Fibroblast of skin of left biceps (primary cell): ENCODE data around the gene TMEM100.

Source experiments
- DNase-seq, 2 experiments: peaks; one replicate each; pipeline ENCODE4 v3.0.0-alpha.2; 2013; ENCODE audit warnings: low read depth in 2 of 2

Gene TMEM100

DNA sequence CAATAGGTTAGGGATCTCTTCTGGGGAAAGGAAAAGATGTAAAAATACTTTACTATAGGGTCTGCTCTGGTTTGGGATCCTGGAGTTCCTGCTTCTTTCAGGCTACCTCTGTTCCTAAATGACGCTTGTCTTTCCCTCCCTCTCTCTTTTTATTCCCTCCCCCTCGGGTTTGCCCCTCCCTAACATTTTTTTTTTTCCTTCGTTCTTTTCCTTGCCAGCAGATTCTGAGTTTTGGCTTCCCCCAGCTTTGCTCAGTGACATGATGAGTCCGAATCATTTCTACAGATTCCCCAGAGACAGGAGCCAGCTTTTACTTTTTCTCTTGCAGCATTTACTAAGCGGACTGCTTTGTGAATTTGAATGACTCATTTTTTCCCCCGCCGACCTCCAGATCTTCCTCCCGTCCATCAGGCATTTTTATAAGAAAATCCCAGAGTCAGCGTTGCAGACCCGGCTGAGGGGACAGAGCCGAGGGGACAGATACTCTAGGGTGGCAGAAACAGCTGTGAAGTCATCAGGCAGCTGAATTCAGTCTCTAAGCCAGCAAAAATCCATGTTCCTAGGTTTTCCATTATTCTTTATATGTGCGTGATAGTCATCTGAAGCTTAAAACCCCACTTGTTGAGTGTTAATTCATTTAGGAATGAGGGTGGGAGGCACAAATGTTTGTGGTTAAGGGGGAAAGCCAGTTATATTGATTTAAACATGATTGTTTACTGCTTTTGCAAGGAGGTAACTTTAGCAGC lies at the start of gene TMEM100:
Gene TMEM100, minus strand, starts transcription at position 123 of the 746 bp plus-strand sequence. CDS start 1,794 bp downstream, outside the sequence.
- peak; percentile 81 to 83 for DNase-seq

DNA sequence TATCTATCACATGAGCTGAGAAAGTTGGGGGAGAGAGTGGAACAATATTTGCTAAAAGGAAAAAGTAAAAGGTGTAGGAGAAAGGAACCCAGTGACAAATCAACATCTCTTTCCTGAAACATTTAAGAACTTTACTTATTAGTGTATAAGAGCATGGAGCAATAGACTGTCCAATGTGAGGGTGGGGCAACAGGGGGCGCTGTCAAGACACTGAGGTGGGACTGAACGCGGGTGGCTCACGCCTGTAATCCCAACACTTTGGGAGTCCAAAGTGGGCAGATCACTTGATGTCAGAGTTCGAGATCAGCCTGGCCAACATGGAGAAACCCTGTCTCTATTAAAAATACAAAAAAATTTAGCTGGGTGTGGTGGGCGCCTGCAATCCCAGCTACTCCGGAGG lies 49.4 kb upstream of the TMEM100 start:
- no peak for DNase-seq

DNA sequence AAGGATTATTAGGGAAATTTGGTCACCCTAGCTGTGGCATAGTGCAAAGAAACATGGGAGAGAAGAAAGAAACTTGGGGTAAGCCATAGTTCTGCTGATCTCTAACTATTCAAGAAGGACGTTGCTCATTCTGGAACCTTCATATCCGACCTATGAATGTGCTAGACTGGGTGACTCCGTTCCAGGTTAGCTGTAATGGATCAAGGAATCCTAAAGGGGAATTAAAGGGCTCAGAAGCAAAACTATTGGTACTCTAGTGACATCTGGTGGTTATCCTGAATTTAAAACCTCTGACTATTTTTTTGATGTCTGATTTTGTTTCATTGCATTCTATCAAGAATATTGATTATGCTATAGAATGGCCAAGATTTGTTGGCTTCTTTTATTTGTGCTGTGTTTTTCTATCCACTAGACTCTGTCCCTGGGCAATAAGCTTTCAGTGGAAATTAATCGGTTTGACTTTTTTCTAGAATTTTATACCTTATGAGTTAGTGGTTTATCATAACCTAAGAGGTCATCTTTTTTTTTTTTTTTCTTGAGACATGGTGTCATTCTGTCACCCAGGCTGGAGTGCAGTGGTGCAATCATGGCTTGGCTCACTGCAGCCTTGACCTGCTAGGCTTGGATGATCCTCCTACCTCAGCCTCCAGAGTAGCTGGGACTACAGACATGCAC lies 47.7 kb upstream of the TMEM100 start:
- DNase-seq, result peak in 1 of 2 experiments; percentile 32

GRCh38 chr17:55769625-55770000 lies 46.9 kb upstream of the TMEM100 start:
- DNase-seq, result peak; percentile 24 to 39

DNA sequence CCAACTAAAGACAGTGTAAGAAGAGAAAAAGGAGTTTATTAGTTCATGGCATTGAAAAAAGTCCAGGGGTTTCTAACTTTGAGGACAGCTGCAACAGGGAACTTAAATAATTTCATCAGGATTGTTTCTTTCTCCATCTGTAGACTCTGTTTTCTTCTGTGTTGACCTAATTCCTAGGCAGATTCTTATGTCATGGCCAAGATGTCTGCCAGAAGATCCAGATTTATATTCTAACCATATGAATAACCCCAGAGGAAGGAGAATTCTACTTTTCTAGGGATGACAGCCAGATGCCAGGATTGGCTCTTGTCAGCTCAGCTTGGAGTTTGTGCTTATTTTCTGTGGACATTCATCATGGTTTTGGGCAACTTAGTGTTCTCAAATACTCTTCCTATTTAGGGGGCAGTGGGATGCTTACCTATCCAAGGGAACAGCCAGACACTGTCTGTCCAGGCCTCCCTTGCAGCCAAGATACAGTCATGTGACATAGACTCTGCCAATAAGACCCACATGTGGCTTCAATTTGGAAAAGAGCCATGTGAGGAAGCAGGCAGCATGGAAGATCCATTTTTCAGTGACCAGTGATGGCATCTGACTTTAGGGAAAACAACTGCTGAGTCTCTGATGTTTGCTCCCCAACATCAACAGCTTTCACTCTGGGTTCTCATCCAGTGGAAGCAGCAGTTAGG lies 46.4 kb upstream of the TMEM100 start:
- DNase-seq, result no peak

GRCh38 chr17:55765472-55765871 lies 42.8 kb upstream of the TMEM100 start:
- DNase-seq, result no peak

DNA sequence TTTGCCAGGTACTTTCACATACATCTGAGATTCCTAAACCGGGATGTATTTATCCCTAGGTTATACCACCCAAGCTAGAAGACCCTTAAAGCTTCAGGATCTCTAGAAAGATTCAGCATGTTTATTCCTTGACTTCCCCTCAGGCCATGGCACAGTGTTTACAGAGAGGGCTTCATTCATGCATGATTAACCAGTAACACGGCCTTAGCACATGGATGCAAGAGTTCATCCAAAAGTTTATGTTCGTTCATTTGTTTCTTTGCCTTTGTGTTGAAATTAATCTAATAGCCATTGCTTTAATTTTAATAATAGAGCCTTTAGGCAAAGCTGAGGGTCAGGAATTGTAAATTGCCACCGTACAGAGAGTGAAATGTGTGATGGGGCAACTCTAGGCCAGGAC lies 41.9 kb upstream of the TMEM100 start:
- no peak for DNase-seq

- no peak for DNase-seq
Measured at GRCh38 chr17:55763856-55764255, 41.2 kb upstream of the TMEM100 start.

- no peak for DNase-seq
Measured at GRCh38 chr17:55762086-55762858, 39.6 kb upstream of the TMEM100 start.

DNA sequence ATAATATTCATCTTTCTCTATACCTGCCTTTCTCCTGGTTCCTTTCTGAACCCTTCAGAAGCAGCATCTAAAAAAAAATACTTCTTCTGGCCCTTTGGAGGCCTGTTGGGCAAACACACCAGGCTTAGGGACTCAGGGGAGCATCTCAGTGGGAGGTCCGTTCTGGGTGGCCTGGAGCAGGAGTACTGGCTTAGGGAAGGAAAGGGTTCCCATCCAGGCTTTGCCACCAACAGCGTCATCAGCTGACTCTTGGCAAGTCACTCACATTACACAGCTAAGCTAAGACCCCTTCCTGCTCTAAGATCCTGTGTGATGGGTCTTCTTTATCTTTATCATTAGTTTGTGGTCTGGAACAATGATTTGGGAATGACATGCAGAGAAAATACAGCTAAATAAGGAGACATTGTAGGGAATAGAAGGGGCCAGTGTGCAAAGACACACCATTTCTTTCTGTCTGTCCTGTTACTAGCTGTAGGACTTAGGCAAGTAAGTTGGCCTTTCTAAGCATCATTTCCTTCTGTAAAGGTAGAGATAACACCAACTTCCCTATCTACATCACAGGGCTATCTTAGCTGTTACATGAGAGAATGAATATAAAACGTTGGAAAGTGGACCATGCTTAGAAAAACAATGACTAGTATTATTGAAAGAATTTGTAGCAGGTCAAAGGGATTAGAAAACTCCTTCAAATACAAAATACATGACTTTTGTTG lies 38.1 kb upstream of the TMEM100 start:
- no peak for DNase-seq

- no peak for DNase-seq
Measured at GRCh38 chr17:55758171-55758570, 35.5 kb upstream of the TMEM100 start.

- DNase-seq, result no peak
Measured at GRCh38 chr17:55757659-55758058, 35.0 kb upstream of the TMEM100 start.

- DNase-seq, result no peak
Measured at GRCh38 chr17:55756689-55757088, 34.0 kb upstream of the TMEM100 start.

- no peak for DNase-seq
Measured at GRCh38 chr17:55751720-55752250, 29.1 kb upstream of the TMEM100 start.

DNA sequence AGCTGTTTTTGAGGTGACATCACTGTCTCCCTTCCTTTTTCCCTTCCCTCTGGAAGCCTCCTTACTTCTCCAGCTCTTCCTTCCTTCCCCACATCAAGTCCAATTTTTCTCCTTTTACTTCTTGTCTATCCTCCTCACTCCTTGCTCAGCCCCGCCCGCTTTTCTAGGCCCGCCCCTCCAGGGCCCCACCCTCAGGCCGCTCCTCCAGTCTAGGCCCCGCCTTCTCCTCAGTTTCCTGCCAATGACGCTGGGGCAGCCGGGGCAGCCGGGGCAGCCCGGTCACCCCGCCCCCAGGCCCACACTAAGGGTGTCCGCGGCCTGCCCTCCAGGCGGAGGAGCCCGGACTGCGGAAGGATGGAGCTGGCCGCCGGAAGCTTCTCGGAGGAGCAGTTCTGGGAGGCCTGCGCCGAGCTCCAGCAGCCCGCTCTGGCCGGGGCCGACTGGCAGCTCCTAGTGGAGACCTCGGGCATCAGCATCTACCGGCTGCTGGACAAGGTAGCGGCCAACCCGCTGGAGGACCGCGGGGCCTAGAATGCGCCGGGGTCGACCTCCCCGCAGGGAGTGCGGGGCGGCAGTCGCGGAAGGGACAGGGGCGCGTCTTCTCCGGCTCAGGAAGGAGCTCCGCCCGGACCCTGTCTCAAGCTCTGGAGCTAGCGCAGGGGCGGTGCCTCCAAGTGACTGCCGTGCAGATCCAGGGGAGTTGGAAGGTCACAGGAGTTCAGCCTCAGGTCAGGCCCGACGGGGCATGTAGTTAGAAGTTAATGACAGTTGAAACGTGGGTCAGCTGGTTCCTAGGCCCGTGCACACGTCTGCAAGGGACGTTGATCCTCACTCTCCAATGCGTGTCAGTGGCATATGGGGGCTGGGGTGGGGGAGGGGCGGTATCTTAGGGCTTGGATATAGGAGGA lies 28.3 kb upstream of the TMEM100 start, which contains the start of gene PCTP:
Gene PCTP, plus strand, starts transcription at position 302 of the 908 bp plus-strand sequence. Its CDS starts 53 bp downstream, at position 355.
- peak; percentile 59 to 68 for DNase-seq

DNA sequence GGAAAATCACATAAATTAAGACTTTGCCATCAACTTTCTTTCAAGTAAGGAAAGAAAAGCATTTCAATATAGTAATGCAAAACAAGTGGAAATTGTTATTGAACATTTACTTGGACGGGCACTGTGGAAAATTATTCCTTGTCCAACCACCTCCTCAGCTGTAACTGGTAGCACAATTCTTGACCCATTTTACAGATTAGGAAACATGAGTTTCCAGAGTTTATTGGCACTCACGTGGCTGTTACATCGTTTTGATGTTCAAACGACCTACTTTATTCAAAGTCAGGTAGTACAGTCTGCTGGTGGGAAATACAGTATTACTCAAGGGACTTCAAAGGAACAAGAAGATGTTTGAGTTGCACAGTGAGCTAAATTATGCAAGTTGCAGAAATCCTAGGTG lies 27.3 kb upstream of the TMEM100 start:
- no peak for DNase-seq

DNA sequence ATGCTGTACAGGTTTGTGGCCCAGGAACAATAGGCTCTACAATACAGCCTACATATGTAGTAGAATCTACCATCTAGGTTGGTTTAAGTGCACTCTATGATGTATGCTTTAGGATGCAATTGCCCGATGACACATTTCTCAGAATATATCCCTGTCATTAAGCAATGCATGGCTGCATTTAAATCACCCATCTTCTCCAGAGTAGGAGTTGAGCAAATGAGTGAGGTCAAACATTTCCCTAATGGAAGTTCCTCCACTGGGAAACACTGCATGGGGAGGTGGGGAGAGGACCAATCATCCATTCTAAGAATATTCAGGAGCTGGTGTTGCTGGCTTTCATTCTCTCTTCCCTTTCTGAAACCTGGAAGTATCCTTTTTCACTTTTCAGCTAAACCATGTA lies 26.2 kb upstream of the TMEM100 start:
- DNase-seq, result no peak

DNA sequence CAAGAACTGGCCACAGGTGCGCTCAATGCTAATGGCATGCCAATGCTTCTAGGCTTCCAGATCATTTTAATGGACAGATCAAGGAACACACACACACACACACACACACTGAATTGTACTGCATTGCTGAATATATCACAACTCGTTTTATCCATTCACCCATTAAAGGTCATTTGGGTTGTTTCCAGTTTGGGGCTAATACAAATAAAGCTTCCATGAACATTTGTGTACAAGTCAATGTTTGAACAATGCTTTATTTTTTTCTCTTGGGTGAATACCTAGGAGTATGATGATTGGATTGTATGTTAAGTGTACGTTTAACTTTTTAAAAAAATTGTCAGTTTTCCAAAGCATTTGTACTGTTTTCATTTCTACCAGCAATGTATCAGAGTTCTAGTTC lies 24.5 kb upstream of the TMEM100 start:
- DNase-seq, result no peak

- no peak for DNase-seq
Measured at GRCh38 chr17:55746466-55746865, 23.8 kb upstream of the TMEM100 start.

- DNase-seq, result no peak
Measured at GRCh38 chr17:55745258-55745657, 22.6 kb upstream of the TMEM100 start.
